GM13976 (cell line): ENCODE measurements around the gene LRRN4CL.
"Not testable (repeated sequence)": the region's sequence is repeated elsewhere in the genome, so short reads cannot be mapped to it uniquely, and the experiment has no call there.

Experiments
- DNase-seq: peaks from one replicate; pipeline ENCODE4 v3.0.0; 2012; ENCODE audit warnings: low spot score
- in situ Hi-C: fragments of 300-500 bp; cut with MboI; formaldehyde crosslinking; loops from one replicate; pipeline ENCODE4 v1.12.0; 2022; ENCODE audit warnings: low sequenced_read_pairs, mixed read lengths, inconsistent platforms; ENCODE audit not compliant: unreplicated experiment
- TF ChIP-seq, protein P1 (sequence below): IDR thresholded peaks from 2 replicates; pipeline ENCODE4 v1.5.1; 2012; ENCODE audit warnings: borderline replicate concordance, mild to moderate bottlenecking; ENCODE audit not compliant: insufficient read depth; ENCODE audit errors: extremely low read depth, missing control alignments, control extremely low read depth

The LRRN4CL gene

DNA sequence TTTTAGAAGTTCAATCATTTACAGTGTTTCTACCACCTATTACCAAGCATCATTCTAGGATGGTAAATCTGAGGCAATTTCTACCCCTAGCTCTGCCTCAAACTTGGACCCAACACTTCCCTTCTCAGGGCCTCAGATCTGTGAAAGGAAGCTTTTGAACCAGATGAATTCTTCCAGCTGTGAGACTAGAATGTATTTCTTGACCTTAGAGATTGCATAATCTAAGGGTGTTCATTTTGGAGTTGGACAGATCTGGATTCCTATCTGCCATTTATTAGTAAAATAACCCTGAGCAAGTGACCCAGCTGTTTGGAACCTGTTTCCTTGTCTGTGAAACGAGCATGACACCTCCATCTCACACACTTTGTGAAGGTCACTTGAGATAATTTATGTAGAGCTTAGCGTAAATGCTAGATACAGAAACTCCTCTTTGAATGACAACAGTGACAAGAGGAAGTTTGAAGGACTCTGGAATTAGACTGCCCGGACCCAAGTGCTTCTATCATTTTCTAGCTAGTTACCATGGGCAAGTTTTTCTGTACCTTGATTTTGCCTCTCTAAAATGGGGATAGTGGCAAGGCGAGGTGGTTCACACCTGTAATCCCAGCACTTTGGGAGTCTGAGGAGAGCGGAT is 32.4 kb downstream of the LRRN4CL start:
- DNase-seq = no peak
- in situ Hi-C loops = no loop called here
- TF ChIP-seq, protein P1, sequence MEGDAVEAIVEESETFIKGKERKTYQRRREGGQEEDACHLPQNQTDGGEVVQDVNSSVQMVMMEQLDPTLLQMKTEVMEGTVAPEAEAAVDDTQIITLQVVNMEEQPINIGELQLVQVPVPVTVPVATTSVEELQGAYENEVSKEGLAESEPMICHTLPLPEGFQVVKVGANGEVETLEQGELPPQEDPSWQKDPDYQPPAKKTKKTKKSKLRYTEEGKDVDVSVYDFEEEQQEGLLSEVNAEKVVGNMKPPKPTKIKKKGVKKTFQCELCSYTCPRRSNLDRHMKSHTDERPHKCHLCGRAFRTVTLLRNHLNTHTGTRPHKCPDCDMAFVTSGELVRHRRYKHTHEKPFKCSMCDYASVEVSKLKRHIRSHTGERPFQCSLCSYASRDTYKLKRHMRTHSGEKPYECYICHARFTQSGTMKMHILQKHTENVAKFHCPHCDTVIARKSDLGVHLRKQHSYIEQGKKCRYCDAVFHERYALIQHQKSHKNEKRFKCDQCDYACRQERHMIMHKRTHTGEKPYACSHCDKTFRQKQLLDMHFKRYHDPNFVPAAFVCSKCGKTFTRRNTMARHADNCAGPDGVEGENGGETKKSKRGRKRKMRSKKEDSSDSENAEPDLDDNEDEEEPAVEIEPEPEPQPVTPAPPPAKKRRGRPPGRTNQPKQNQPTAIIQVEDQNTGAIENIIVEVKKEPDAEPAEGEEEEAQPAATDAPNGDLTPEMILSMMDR = no peak

DNA sequence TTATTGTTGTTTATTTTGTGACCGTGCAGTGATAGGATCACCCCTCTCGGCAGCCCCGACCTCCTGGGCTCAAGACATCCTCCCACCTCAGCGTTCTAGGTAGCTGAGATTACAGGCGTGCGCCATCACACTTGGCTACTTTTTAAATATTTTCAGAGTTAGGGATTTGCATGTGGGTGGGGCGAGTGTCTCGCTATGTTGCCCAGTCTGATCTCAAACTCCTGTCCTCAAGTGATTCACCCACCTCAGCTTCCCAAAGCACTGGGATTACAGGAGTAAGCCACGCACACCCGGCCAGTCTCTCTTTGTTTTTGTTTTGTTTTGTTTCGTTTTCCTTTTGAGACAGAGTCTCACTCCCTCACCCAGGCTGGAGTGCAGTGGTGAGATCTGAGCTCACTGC is 35.0 kb downstream of the LRRN4CL start:
- in situ Hi-C loops = no loop called here
- no peak for DNase-seq
- TF ChIP-seq, protein P1 = no peak

DNA sequence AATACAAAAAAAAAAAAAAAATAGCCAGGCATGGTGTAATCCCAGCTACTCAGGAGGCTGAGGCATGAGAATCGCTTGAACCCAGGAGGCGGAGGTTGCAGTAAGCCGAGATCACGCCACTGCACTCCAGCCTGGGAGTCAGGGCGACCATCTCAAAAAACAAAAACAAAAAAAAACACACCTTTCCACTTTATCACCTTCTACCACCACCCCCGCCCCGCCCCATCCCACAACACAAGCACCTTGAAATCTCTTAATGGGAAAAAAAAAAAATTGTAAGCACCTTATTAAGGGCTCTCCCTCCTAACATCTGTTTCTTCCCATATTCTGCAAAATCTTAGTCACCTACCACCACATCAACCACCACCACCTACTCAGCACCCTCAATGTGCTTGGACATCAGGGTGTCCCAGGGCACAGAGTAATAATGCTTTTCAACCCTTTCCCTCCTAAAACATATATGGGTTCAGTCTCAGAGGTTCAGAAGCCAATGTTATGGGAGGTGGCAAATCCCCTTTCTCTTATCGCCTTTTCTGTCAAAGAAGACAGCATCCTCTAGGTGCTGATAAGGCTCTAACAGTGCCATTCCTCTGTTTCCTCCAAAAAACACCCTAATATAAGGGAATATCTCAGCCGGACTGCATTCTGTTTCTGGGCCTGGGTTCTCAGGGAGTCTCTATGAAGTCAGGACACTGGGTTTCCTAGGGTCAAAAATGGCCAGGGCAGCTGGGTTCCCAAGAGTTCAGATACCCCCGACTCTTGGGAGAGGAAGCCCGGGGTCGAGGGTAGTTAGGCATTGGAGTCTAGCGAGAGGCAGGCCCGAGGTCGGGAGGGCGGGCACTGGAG is 36.9 kb downstream of the LRRN4CL start:
- in situ Hi-C loops = no loop called here
- no peak for DNase-seq
- TF ChIP-seq, protein P1 = no peak

DNA sequence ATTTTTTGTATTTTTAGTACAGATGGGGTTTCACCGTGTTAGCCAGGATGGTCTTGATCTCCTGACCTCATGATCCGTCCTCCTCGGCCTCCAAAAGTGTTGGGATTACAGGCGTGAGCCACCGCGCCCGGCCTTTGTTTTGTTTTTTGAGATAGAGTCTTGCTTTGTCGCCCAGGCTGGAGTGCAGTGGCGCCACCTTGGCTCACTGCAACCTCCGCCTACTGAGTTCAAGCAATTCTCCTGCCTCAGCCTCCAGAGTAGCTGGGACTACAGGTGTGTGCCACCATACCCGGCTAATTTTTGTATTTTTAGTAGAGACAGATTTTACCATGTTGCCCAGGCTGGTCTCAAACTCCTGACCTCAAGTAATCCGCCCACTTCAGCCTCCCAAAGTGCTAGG is 39.0 kb downstream of the LRRN4CL start:
- DNase-seq, in situ Hi-C loops: not testable (repeated sequence)

DNA sequence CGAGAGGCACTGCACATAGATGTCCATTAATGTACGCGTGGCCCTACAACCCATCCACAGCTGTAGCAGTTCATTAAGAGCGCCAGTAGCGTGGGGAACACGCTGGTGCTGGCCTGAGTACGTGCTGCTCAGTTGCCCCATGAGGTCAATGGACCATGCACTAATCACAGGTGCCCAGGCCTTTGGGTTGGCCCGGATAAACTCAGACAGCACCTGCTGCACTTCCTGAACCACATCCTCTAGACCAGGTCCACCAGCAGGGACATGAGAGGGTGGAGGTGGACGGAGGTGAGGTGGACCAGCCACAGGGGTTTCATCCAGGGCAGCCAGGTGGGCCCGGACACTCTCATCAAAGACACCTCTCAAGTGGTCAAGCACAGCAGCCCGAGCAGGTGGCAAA is 39.8 kb downstream of the LRRN4CL start:
- no peak for DNase-seq
- in situ Hi-C loops = no loop called here
- TF ChIP-seq, protein P1 = no peak

DNA sequence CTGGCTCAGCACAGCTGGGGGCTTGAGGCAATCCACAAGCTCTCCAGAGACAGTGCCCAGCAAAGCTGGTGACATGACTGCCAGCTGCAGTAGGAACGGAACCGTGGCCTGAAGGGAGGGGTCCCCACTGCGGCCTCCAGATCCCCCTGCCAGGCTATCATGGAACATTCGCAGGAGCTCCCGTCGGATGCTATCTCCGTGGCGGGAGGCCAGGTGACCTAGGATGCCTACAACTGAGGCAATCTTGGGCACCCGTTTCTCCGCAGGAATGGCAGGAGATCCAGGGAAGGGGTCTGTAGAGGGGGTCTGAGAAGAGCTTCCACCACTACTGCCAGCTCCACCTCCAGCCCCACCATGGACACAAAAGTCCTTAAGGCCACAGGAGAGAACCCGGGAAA is 40.4 kb downstream of the LRRN4CL start:
- in situ Hi-C loops = no loop called here
- no peak for DNase-seq

More for the DNA sequence above, 40.4 kb downstream of the LRRN4CL start:
- TF ChIP-seq, protein P1 = no peak
